Activated CD8-positive, alpha-beta memory T cell treated with anti-CD3 and anti-CD28 coated beads for 48 hours (primary cell): ENCODE results near the gene ICAM1.
"Not testable (repeated sequence)": the region's sequence is repeated elsewhere in the genome, so short reads cannot be mapped to it uniquely, and the experiment has no call there.

Source experiments
- DNase-seq, 3 experiments: peaks; one replicate each; pipeline ENCODE4 v3.0.0-alpha.2; 2020; ENCODE audit warnings: low read depth in 2 of 3, low spot score in 2 of 3

The ICAM1 gene

DNA sequence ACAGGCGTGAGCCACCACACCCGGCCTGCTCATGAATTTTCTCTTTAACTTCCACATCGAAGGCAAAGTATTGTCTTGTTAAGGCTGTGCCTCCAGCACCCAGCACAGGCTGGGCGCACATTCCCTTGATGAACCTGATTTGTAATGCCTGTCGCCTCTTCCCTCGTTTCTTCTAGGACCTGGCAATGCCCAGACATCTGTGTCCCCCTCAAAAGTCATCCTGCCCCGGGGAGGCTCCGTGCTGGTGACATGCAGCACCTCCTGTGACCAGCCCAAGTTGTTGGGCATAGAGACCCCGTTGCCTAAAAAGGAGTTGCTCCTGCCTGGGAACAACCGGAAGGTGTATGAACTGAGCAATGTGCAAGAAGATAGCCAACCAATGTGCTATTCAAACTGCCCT, 3.7 kb downstream of the ICAM1 start:
- no peak for DNase-seq

DNA sequence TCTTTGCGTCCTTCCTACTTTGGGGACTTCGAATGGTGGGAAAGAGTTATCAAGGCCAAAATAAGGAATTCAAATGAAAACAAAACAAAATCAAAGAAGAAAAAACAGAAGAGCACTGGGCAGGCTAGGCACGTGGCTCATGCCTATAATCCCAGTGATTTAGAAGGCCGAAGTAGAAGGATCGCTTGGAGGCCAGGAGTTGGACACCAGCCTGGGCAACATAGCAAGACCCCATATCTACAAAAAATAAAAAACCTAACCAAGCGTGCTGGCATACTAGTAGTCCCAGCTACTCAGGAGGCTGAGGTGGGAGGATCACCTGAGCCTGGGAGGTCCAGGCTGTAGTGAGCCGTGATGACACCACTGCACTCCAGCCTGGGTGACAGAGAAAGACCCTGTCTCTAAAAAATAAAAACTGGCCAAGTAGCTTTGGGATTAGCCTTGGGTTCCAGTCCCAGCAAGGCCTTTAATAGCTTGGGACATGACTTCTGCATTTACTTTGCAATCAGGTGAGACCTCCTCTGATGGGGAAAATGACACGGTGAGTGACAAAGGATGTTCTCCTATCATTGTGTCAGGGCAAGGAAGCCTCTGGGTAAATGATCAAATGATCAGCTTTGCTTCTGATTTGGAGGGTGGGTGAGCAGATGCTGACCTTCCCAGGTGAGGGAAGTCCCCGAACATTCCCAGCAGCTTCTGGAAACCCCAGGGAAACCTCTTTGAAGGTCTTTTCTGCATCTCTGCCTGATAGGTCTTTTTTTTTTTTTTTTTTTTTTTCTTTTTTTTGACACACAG, 7.1 kb downstream of the ICAM1 start:
- no peak for DNase-seq

DNA sequence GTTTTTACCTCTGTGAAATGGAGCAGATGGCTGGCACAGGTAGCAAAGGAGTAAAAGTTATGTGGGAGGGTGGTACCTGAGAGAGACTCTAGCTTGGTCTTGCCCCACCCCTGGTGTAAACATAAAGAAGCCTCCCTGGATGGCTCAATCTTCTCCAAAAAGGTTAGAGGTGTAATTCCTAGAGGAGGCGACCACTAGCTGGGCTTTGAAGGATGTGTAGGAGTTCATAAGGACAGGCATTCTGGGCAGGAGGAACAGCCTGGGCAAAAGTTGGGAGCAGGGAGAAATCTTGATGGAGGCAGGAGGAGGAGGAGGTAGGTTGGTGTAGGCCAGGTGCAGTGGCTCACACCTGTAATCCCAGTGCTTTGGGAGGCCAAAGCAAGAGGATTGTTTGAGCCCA, 8.0 kb downstream of the ICAM1 start:
- no peak for DNase-seq

DNA sequence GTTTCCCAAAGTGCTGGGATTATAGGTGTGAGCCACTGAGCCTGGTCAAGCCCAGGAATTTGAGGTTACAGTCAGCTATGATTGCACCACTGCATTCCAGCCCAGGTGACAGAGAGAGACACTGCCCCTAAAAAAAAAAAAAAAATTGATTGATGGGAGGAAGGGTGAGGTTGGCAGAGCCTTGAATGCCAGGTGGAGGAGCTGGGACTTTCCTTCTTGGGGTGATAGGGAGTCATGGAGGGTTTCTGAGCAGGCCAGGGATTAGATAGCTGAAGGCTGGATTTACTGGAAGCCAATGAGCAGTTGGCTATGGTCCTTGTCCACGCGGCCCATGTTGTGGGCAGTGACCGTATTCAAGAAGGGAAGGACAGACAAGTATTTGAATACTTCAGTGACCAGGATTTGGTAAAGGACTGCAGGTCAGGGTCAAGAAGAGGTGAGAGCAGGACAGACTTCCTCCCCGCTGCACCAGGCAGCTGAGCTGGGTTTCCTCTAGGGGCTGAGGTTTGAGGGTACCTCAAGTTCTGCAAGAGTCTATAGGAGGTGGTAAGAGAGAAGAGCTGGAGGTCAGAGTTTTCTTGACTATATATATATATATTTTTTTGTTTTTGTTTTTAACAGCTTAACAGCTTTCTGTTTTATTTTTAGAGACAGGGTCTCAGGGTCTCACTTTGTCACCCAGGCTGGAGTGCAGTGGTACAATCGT, 9.0 kb downstream of the ICAM1 start:
- DNase-seq = no peak

DNA sequence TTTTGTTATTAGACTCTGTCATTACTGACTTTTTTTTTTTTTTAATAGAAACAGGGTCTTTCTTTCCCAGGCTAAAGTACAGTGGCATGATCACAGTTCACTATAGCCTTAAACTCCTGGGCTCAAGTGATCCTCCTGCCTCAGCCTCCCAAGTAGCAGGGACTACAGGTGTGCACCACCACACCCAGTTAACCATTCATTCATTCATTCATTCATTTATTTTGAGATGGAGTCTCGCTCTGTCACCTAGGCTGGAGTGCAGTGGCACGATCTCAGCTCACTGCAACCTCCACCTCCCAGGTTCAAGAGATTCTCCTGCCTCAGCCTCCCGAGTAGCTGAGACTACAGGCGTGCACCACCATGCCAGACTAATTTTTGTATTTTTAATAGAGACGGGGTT, 11.1 kb downstream of the ICAM1 start:
- DNase-seq = not testable (repeated sequence)

DNA sequence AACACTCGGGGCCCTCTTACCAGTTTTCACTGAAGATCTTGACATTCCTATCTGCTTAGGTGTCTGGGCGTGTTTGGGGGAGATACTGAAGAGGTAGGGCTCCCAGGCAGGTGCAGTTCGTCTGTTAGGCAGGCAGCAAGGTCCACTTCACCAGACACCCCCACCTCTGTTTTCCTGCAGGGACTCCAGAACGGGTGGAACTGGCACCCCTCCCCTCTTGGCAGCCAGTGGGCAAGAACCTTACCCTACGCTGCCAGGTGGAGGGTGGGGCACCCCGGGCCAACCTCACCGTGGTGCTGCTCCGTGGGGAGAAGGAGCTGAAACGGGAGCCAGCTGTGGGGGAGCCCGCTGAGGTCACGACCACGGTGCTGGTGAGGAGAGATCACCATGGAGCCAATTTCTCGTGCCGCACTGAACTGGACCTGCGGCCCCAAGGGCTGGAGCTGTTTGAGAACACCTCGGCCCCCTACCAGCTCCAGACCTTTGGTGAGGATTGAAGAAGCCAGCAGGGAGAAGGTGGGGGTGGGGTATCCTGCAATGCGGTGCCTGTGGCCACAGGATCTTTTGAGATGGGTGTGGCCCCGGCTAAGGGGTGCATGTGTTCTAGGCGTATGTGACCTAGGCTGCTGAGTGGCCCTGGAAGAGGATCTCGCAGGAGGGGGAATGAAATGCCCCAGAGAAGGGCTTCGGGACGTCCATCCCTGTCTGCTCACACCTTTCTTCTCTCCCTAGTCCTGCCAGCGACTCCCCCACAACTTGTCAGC, 12.6 kb downstream of the ICAM1 start:
- no peak for DNase-seq

DNA sequence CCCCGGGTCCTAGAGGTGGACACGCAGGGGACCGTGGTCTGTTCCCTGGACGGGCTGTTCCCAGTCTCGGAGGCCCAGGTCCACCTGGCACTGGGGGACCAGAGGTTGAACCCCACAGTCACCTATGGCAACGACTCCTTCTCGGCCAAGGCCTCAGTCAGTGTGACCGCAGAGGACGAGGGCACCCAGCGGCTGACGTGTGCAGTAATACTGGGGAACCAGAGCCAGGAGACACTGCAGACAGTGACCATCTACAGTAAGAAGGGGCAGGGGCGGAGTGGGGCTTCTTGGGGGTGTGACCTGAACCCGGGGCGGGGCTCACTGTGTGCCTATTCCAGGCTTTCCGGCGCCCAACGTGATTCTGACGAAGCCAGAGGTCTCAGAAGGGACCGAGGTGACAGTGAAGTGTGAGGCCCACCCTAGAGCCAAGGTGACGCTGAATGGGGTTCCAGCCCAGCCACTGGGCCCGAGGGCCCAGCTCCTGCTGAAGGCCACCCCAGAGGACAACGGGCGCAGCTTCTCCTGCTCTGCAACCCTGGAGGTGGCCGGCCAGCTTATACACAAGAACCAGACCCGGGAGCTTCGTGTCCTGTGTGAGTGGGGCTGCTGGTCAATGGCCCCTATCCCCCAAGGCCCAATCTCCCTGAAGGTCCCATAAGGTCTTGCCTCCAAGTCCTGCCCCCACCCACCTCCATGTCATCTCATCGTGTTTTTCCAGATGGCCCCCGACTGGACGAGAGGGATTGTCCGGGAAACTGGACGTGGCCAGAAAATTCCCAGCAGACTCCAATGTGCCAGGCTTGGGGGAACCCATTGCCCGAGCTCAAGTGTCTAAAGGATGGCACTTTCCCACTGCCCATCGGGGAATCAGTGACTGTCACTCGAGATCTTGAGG, 13.4 kb downstream of the ICAM1 start:
- no peak for DNase-seq

DNA sequence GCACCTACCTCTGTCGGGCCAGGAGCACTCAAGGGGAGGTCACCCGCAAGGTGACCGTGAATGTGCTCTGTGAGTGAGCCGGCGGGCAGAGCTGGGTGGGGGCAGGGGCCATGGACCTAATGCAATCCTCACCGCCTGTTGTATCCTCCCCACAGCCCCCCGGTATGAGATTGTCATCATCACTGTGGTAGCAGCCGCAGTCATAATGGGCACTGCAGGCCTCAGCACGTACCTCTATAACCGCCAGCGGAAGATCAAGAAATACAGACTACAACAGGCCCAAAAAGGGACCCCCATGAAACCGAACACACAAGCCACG, 14.0 kb downstream of the ICAM1 start:
- DNase-seq = no peak

DNA sequence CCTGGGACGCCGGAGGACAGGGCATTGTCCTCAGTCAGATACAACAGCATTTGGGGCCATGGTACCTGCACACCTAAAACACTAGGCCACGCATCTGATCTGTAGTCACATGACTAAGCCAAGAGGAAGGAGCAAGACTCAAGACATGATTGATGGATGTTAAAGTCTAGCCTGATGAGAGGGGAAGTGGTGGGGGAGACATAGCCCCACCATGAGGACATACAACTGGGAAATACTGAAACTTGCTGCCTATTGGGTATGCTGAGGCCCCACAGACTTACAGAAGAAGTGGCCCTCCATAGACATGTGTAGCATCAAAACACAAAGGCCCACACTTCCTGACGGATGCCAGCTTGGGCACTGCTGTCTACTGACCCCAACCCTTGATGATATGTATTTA, 14.5 kb downstream of the ICAM1 start:
- no peak for DNase-seq

DNA sequence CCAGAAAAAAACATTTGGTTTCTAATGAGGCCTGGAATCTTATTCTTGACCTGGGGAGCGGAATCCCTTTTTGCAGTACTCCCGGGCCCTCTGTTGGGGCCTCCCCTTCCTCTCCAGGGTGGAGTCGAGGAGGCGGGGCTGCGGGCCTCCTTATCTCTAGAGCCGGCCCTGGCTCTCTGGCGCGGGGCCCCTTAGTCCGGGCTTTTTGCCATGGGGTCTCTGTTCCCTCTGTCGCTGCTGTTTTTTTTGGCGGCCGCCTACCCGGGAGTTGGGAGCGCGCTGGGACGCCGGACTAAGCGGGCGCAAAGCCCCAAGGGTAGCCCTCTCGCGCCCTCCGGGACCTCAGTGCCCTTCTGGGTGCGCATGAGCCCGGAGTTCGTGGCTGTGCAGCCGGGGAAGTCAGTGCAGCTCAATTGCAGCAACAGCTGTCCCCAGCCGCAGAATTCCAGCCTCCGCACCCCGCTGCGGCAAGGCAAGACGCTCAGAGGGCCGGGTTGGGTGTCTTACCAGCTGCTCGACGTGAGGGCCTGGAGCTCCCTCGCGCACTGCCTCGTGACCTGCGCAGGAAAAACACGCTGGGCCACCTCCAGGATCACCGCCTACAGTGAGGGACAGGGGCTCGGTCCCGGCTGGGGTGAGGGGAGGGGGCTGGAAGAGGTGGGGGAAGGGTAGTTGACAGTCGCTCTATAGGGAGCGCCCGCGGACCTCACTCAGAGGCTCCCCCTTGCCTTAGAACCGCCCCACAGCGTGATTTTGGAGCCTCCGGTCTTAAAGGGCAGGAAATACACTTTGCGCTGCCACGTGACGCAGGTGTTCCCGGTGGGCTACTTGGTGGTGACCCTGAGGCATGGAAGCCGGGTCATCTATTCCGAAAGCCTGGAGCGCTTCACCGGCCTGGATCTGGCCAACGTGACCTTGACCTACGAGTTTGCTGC, 16.1 kb downstream of the ICAM1 start, which contains the start of gene ICAM4:
Gene ICAM4 (plus strand): TSS at position 153 of the 935 bp plus-strand sequence. CDS start 58 bp downstream, at position 211.
- DNase-seq = no peak

DNA sequence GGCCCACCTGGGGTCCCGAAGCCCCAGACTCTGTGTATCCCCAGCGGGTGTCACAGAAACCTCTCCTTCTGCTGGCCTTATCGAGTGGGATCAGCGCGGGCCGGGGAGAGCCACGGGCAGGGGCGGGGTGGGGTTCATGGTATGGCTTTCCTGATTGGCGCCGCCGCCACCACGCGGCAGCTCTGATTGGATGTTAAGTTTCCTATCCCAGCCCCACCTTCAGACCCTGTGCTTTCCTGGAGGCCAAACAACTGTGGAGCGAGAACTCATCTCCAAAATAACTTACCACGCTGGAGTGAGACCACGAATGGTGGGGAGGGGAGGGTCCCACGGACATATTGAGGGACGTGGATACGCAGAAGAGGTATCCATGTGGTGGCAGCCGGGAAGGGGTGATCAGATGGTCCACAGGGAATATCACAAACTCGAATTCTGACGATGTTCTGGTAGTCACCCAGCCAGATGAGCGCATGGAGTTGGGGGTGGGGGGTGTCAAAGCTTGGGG, 17.8 kb downstream of the ICAM1 start:
- DNase-seq = no peak

DNA sequence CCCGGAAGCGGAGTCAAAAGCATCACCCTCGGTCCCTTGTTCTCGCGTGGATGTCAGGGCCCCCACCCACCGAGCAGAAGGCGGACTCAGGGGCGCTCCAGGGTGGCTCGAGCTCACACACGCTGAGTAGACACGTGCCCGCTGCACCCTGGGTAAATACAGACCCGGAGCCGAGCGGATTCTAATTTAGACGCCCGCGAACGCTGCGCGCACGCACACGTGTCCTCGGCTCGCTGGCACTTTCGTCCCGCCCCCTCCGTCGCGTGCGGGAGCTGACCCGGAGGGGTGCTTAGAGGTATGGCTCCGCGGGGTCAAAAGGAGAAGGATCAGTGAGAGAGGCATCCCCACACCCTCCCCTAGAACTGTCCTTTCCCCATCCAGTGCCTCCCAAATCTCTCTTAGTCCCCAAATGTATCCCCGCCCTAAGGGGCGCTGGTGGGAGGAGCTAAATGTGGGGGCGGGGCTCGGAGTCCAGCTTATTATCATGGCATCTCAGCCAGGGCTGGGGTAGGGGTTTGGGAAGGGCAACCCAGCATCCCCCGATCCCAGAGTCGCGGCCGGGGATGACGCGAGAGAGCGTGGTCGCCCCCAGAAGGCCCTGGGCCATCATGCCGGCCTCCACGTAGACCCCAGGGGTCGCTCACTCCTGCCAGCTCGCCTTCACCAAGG, 18.4 kb downstream of the ICAM1 start:
- DNase-seq = peak in 1 of 3 experiments; percentile 54

DNA sequence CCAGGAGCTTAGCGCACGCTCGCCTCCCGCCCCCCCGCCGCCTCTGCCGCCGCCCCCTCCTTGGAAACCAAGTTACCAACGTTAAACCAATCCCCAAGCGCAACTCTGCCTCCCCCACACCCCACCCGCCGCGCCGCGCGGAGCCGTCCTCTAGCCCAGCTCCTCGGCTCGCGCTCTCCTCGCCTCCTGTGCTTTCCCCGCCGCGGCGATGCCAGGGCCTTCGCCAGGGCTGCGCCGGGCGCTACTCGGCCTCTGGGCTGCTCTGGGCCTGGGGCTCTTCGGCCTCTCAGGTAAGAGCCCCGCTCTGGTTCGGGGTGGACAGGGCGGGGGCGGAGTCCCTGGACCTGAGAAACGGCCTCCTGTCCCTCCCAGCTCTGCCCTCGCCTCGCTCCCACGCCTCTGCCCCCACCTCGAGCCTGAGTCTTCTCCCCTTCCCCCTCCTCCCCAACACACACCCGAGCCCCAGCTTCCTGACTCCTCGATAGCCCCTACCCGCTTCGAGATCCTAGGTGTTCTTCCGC, 19.0 kb downstream of the ICAM1 start, which contains the start of gene ICAM5:
Gene ICAM5 (plus strand): TSS at position 117 of the 521 bp plus-strand sequence. CDS start 92 bp downstream, at position 209.
- no peak for DNase-seq

DNA sequence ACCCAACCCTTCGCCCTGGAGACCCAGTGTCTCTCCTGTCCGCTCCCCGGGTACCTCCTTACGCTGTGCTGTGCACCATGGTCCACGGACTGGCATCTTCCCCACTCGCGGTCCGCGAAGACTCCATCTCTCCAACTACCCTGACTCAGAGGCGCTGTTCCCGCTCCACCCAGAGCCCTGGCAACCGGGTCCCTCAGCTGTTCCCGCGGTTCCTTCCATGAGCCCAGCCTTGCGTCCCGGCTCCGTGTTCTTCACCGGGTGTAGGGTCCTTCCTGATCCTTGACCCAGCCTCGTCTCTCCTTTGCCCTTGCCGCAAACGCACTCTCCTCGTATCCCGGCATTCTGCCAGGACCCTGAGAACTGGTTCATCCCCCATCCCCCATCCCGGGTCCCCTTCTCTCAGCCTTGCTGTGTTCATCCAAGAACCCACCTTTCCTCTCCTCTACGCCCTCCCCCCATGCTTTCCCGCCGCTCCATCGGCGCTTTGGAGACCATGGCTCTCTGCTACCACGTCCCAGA, 19.5 kb downstream of the ICAM1 start:
- no peak for DNase-seq

DNA sequence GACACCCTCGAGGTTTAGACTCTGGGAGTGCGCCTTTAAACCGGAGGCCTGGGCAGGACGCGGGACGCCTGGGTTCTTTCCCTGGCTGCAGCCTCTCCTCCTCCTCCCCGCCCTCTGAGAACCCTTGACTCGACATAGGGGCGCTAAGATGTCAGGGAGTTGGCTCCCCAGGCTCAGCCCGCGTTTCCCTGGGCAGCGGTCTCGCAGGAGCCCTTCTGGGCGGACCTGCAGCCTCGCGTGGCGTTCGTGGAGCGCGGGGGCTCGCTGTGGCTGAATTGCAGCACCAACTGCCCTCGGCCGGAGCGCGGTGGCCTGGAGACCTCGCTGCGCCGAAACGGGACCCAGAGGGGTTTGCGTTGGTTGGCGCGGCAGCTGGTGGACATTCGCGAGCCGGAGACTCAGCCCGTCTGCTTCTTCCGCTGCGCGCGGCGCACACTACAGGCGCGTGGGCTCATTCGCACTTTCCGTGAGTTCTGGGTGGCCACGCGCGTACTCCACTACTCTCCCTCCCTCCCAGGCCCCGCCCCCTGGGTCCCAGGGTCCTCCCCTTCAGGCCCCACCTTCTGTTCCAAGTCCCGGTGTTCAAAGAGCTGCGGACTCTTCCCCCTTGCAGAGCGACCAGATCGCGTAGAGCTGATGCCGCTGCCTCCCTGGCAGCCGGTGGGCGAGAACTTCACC, 20.1 kb downstream of the ICAM1 start:
- DNase-seq = peak in 1 of 3 experiments; percentile 27

DNA sequence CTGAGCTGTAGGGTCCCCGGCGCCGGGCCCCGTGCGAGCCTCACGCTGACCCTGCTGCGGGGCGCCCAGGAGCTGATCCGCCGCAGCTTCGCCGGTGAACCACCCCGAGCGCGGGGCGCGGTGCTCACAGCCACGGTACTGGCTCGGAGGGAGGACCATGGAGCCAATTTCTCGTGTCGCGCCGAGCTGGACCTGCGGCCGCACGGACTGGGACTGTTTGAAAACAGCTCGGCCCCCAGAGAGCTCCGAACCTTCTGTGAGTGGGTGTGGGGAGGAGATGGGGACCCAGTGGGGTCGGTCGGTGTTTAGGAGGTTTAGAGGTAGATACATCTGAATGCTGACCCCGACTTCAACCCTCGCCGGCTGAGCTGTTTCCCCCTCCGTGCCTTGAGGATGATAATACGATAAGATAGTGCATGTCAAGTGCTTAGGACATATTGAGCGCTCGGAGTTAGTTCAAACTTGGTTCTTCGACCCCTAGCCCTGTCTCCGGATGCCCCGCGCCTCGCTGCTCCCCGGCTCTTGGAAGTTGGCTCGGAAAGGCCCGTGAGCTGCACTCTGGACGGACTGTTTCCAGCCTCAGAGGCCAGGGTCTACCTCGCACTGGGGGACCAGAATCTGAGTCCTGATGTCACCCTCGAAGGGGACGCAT, 20.8 kb downstream of the ICAM1 start:
- peak in 1 of 3 experiments; percentile 21 for DNase-seq

DNA sequence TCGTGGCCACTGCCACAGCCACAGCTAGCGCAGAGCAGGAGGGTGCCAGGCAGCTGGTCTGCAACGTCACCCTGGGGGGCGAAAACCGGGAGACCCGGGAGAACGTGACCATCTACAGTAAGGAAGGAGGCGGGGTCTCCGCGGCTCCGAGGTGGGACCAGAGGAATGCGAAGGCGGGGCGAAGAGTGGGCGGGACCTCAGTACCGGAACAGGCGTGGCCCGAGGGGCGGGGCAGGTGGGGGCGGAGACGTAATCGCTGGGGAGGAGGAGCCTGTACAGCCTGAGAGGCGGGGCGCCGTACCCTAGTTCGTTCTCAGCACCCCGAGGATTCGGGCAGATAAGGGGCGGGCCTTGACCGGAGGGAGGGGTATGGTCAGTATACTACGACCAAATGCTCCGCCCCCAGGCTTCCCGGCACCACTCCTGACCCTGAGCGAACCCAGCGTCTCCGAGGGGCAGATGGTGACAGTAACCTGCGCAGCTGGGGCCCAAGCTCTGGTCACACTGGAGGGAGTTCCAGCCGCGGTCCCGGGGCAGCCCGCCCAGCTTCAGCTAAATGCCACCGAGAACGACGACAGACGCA, 21.4 kb downstream of the ICAM1 start:
- DNase-seq = peak in 2 of 3 experiments; percentile 59 to 73
